GM12892 (cell line): ENCODE results near the gene PYROXD2.

Source experiments
- POLR2A ChIP-seq: IDR thresholded peaks from 2 replicates; pipeline ENCODE4 v1.6.1; 2011; ENCODE audit warnings: low read depth, low read length, control low read depth
- POLR2AphosphoS5 ChIP-seq: IDR thresholded peaks from 2 replicates; pipeline ENCODE4 v1.6.1; 2011; ENCODE audit warnings: low read depth, low read length, control low read depth

- no peak for TF ChIP-seq POLR2A
- no peak for TF ChIP-seq POLR2AphosphoS5
These were observed 41.5 kb downstream of the PYROXD2 start for GRCh38 chr10:98373260-98374040.
